ENCODE results near the gene CELSR1. TPM values are rescaled to one million over a fixed set of nuclear protein-coding genes. Genes with fewer than 3 reads are reported as not detected.
A peak's percentile ranks its signal among the peaks of the same experiment; 100 is the strongest.

The CELSR1 gene
- total and polyA plus RNA-seq, 2 of the 13 experiments (the other 11 are each of a cell fraction or from before 2014, with no cell fraction given): 0.78 to 1.8 TPM

DNA sequence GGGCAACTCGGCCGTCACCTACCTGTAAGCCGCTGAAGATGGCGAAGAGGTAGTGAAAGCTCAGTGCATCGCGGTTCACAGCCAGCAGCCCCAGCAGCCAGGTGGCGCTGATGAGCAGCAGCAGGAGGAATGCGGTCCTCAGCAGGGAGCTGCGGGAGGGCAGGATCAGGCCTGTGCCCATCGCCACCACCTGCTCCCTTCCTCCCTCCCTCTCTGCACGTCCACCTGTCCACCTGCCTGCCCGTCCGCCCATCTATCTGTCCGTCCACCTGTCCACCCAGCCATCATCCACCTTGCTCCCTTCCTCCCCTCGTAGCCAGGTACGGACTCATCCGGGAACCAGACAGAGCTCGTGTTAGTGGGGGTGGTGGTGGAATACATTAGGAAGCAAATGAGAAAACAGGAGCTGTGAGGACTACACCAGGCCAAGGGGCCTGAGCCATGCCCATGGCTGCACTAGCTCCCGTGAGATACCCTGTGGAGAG lies 169.7 kb downstream of the CELSR1 start (continued):
- TF ChIP-seq ZNF607 (CRISPR knock-in tag; IDR thresholded peaks at IDR 0.05; ENCODE audit: borderline replicate concordance) (no peak), ZNF558 (CRISPR knock-in tag; IDR thresholded peaks at IDR 0.05; ENCODE audit: borderline replicate concordance) (no peak), ARNTL (CRISPR knock-in tag; IDR thresholded peaks at IDR 0.05) (no peak)

GRCh38 chr22:46366801-46367706 lies 170.4 kb downstream of the CELSR1 start:
- in situ Hi-C loops (cut with HindIII; ENCODE audit: extremely low pct_ligation_motif_present, low pct_unique_long_range_greater_than_20kb): loop anchor here (5.0 kb wide), 2 partner anchors 75 to 170 kb away; partner anchors contain the start of gene CELSR1
- Histone ChIP-seq H3K27ac (ENCODE audit: extremely low read length, insufficient read depth, low read length) (no peak overlapping the region), H3K9me3 (ENCODE audit: low read length) (no peaks in the 10 kb centered on the region), H3K4me3 (replicated peaks in 1 of 3; ENCODE audit: insufficient read depth in 1 of 3, low read depth in 2 of 3, low read length in 3 of 3) (no peak overlapping the region), H3K4me1 (ENCODE audit: insufficient read depth, low read length) (peaks cover 47% of the 10 kb centered on the region), H3K4me2 (ENCODE audit: low read depth, low read length) (no peak overlapping the region), H4K20me1 (ENCODE audit: insufficient read depth, low read length) (no peaks in the 10 kb centered on the region), H3K36me3 (replicated peaks in 1 of 2; ENCODE audit: control insufficient read depth in 1 of 2, insufficient read depth in 2 of 2, low read length in 2 of 2) (no peaks in the 10 kb centered on the region), H3K27me3 (ENCODE audit: control insufficient read depth in 1 of 2, insufficient read depth in 2 of 2, low read length in 2 of 2) (no peaks in the 10 kb centered on the region), H3K79me2 (ENCODE audit: insufficient read depth, low read length) (no peaks in the 10 kb centered on the region), H3K9ac (ENCODE audit: insufficient read depth, low read depth, low read length) (no peak overlapping the region), H2AFZ (ENCODE audit: low read length) (no peak overlapping the region)
- no peak for FAIRE-seq
- 75% methylated on average over 26 of the region's 45 CpGs for WGBS (ENCODE audit: low lambda C conversion rate)
- POLR2A ChIA-PET: interaction anchor here (0.9 to 1.5 kb wide), 6 partner anchors 10 to 86 kb away, joined by 3 to 33 read pairs (median 4); no protein-coding TSS in a partner anchor
- intact Hi-C loops (cut with micrococcal nuclease; ENCODE audit: unreplicated experiment): loop anchor here (1.0 kb wide), 2 partner anchors 23 to 175 kb away; no protein-coding TSS in a partner anchor
- ATAC-seq: peak; percentile 3
- no peak for DNase-seq (ENCODE audit: low spot score)
- BruUV-seq (replicated peaks): no TSS peak
- CTCF ChIA-PET (ENCODE audit: low intra/inter-chr PET ratio, low total read pairs): interaction anchor here (1.6 to 3.0 kb wide), 4 partner anchors 12 to 175 kb away, joined by 3 to 48 read pairs (median 12); no protein-coding TSS in a partner anchor
- TF ChIP-seq SALL2 (CRISPR knock-in tag; IDR thresholded peaks at IDR 0.05) (0 out of 2 replicates have a peak, but pooled peaks have one; percentile 60), ZNF431 (CRISPR knock-in tag; IDR thresholded peaks at IDR 0.05; ENCODE audit: borderline replicate concordance, low read depth) (0 out of 2 replicates have a peak, but pooled peaks have one; percentile 5), ISL2 (CRISPR knock-in tag; IDR thresholded peaks at IDR 0.05) (0 out of 2 replicates have a peak, but pooled peaks have one; percentile 21), ZFY (CRISPR knock-in tag; IDR thresholded peaks at IDR 0.05) (0 out of 2 replicates have a peak, but pooled peaks have one; percentile 15), ZBTB33 (CRISPR knock-in tag; IDR thresholded peaks at IDR 0.05) (peak; percentile 99), ZNF556 (CRISPR knock-in tag; IDR thresholded peaks at IDR 0.05; ENCODE audit: borderline replicate concordance) (0 out of 2 replicates have a peak, but pooled peaks have one; percentile 31), ZSCAN12 (CRISPR knock-in tag; IDR thresholded peaks at IDR 0.05) (no peak), ZNF609 (CRISPR knock-in tag; IDR thresholded peaks at IDR 0.05; ENCODE audit: borderline replicate concordance) (0 out of 2 replicates have a peak, but pooled peaks have one; percentile 9)
- TF ChIP-seq, protein P1, sequence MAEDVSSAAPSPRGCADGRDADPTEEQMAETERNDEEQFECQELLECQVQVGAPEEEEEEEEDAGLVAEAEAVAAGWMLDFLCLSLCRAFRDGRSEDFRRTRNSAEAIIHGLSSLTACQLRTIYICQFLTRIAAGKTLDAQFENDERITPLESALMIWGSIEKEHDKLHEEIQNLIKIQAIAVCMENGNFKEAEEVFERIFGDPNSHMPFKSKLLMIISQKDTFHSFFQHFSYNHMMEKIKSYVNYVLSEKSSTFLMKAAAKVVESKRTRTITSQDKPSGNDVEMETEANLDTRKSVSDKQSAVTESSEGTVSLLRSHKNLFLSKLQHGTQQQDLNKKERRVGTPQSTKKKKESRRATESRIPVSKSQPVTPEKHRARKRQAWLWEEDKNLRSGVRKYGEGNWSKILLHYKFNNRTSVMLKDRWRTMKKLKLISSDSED (CRISPR knock-in tag; IDR thresholded peaks at IDR 0.05): 0 out of 2 replicates have a peak, but pooled peaks have one; percentile 23
